ENCODE data around the gene GNA15.

Gene GNA15

GRCh38 chr19:3176715-3177501, 41.1 kb downstream of the GNA15 start:
- H3K27me3 Mint-ChIP-seq = no peaks in the 10 kb centered on the region
- peaks cover 13% of the 10 kb centered on the region for H3K36me3 Mint-ChIP-seq
- peak overlapping the region; percentile 95 for H3K27ac Mint-ChIP-seq
- DNase-seq (ENCODE audit: low spot score in 2 of 2) (peak in 1 of 2 donors; percentile 42), ATAC-seq (ENCODE audit: low read depth) (no peak)
- peaks cover 2% of the 10 kb centered on the region for H3K9me3 Mint-ChIP-seq
- peak overlapping the region; percentile 27 for H3K4me3 Mint-ChIP-seq
- H3K4me1 Mint-ChIP-seq = peaks cover 25% of the 10 kb centered on the region

- Mint-ChIP-seq H3K27ac (peak within 1 kb of the TSS; percentile 92), H3K4me3 (peak within 1 kb of the TSS; percentile 99), H3K27me3 (no peaks in the 10 kb centered on the region), H3K36me3 (peaks cover 15% of the 10 kb centered on the region), H3K9me3 (peaks cover 2% of the 10 kb centered on the region), H3K4me1 (peaks cover 23% of the 10 kb centered on the region)
- peak; percentile 70 to 75 for DNase-seq (ENCODE audit: low spot score in 2 of 2)
- peak; percentile 68 for ATAC-seq (ENCODE audit: low read depth)
Measured at GRCh38 chr19:3178377-3178972, 42.6 kb downstream of the GNA15 start, which contains the start of gene S1PR4. S1PR4 (plus strand) TSS chr19:3178769; CDS start chr19:3178793, 24 bp downstream.

GRCh38 chr19:3178973-3179738, 43.3 kb downstream of the GNA15 start:
- H3K27me3 Mint-ChIP-seq = no peaks in the 10 kb centered on the region
- DNase-seq (ENCODE audit: low spot score in 2 of 2) = no peak
- H3K4me1 Mint-ChIP-seq = peaks cover 29% of the 10 kb centered on the region

GRCh38 chr19:3179739-3180293, 44.0 kb downstream of the GNA15 start:
- peak overlapping the region; percentile 99 for H3K4me3 Mint-ChIP-seq
- peaks cover 2% of the 10 kb centered on the region for H3K9me3 Mint-ChIP-seq
- peak overlapping the region; percentile 92 for H3K27ac Mint-ChIP-seq
- peaks cover 24% of the 10 kb centered on the region for H3K36me3 Mint-ChIP-seq
- ATAC-seq (ENCODE audit: low read depth) (peak; percentile 20), DNase-seq (ENCODE audit: low spot score in 2 of 2) (peak in 1 of 2 donors; percentile 52)
- H3K4me1 Mint-ChIP-seq = peaks cover 36% of the 10 kb centered on the region
- H3K27me3 Mint-ChIP-seq = no peaks in the 10 kb centered on the region

More at GRCh38 chr19:3178973-3179738, 43.3 kb downstream of the GNA15 start:
- Mint-ChIP-seq H3K9me3 (peaks cover 2% of the 10 kb centered on the region), H3K27ac (peak overlapping the region; percentile 92), H3K4me3 (peak overlapping the region; percentile 99), H3K36me3 (peaks cover 18% of the 10 kb centered on the region)
- peak; percentile 8 for ATAC-seq (ENCODE audit: low read depth)

GRCh38 chr19:3183721-3184641, 48.1 kb downstream of the GNA15 start:
- no peaks in the 10 kb centered on the region for H3K9me3 Mint-ChIP-seq
- peak overlapping the region; percentile 64 for H3K4me3 Mint-ChIP-seq
- H3K4me1 Mint-ChIP-seq = peaks cover 44% of the 10 kb centered on the region
- peak overlapping the region; percentile 56 for H3K27ac Mint-ChIP-seq
- ATAC-seq (ENCODE audit: low read depth) (no peak), DNase-seq (ENCODE audit: low spot score in 2 of 2) (no peak)
- H3K36me3 Mint-ChIP-seq = peaks cover 30% of the 10 kb centered on the region
- no peaks in the 10 kb centered on the region for H3K27me3 Mint-ChIP-seq

- Mint-ChIP-seq H3K4me1 (peaks cover 44% of the 10 kb centered on the region), H3K9me3 (no peaks in the 10 kb centered on the region), H3K27me3 (no peaks in the 10 kb centered on the region), H3K36me3 (peaks cover 24% of the 10 kb centered on the region), H3K27ac (peak overlapping the region; percentile 93), H3K4me3 (peak overlapping the region; percentile 100)
- no peak for DNase-seq (ENCODE audit: low spot score in 2 of 2)
- ATAC-seq (ENCODE audit: low read depth) = peak; percentile 25
Measured at GRCh38 chr19:3184847-3185460, 49.1 kb downstream of the GNA15 start.

- H3K4me1 Mint-ChIP-seq = peaks cover 43% of the 10 kb centered on the region
- H3K27ac Mint-ChIP-seq = peak within 1 kb of the TSS; percentile 93
- H3K4me3 Mint-ChIP-seq = peak within 1 kb of the TSS; percentile 100
- H3K36me3 Mint-ChIP-seq = peaks cover 20% of the 10 kb centered on the region
- H3K27me3 Mint-ChIP-seq = no peaks in the 10 kb centered on the region
- peak; percentile 93 to 99 for DNase-seq (ENCODE audit: low spot score in 2 of 2)
- ATAC-seq (ENCODE audit: low read depth) = peak; percentile 88
- no peaks in the 10 kb centered on the region for H3K9me3 Mint-ChIP-seq
Measured at GRCh38 chr19:3185461-3186159, 49.8 kb downstream of the GNA15 start, which contains the start of gene NCLN. NCLN (plus strand) TSS chr19:3185930; CDS start chr19:3186031, 101 bp downstream.

GRCh38 chr19:3186160-3186688, 50.4 kb downstream of the GNA15 start:
- ATAC-seq (ENCODE audit: low read depth) = no peak
- H3K27me3 Mint-ChIP-seq = no peaks in the 10 kb centered on the region
- peaks cover 17% of the 10 kb centered on the region for H3K36me3 Mint-ChIP-seq

GRCh38 chr19:3186891-3187661, 51.2 kb downstream of the GNA15 start:
- Mint-ChIP-seq H3K9me3 (no peaks in the 10 kb centered on the region), H3K27me3 (no peaks in the 10 kb centered on the region), H3K4me1 (peaks cover 46% of the 10 kb centered on the region), H3K4me3 (peak overlapping the region; percentile 100), H3K27ac (peak overlapping the region; percentile 66), H3K36me3 (peaks cover 17% of the 10 kb centered on the region)
- ATAC-seq (ENCODE audit: low read depth) (no peak), DNase-seq (ENCODE audit: low spot score in 2 of 2) (no peak)

More at GRCh38 chr19:3186160-3186688, 50.4 kb downstream of the GNA15 start:
- Mint-ChIP-seq H3K9me3 (no peaks in the 10 kb centered on the region), H3K4me1 (peaks cover 46% of the 10 kb centered on the region), H3K4me3 (peak overlapping the region; percentile 100), H3K27ac (peak overlapping the region; percentile 66)
- no peak for DNase-seq (ENCODE audit: low spot score in 2 of 2)

- DNase-seq (ENCODE audit: low spot score in 2 of 2) = no peak
- Mint-ChIP-seq H3K27me3 (no peaks in the 10 kb centered on the region), H3K27ac (no peak overlapping the region), H3K36me3 (peaks cover 16% of the 10 kb centered on the region), H3K4me3 (peak overlapping the region; percentile 69), H3K9me3 (no peaks in the 10 kb centered on the region), H3K4me1 (peaks cover 44% of the 10 kb centered on the region)
- no peak for ATAC-seq (ENCODE audit: low read depth)
Measured at GRCh38 chr19:3187662-3188511, 52.1 kb downstream of the GNA15 start.

Data from memory B cell (primary cell).